Activated T-helper 9 cell treated with anti-CD3 and anti-CD28 coated beads, Interleukin-2, amount 50 U/mL, for 16 hours (primary cell): Measurements from ENCODE around the gene EXOC6.

Experiments used
- DNase-seq: peaks from one replicate; pipeline ENCODE4 v3.0.0-alpha.2; 2020; ENCODE audit warnings: low read depth

Gene EXOC6

DNA sequence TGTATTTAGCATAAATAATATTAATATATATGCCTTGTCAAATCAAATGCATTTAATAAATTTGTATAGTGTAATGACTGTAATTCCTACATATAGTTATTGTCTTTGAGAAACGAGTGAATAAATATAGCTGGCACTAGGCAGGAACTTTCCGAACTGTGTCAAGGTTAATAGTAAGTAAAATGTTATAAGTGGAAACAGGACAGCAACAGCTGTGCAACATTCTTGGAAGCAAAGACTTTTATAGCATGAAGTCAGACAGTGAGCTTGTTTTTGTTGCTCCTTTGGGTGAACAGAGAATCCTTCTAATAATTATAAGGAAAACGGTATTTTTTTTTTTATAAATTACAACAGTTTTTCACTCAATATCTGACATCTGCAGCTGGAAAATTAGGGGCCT, 14.0 kb upstream of the EXOC6 start:
- DNase-seq: no peak

DNA sequence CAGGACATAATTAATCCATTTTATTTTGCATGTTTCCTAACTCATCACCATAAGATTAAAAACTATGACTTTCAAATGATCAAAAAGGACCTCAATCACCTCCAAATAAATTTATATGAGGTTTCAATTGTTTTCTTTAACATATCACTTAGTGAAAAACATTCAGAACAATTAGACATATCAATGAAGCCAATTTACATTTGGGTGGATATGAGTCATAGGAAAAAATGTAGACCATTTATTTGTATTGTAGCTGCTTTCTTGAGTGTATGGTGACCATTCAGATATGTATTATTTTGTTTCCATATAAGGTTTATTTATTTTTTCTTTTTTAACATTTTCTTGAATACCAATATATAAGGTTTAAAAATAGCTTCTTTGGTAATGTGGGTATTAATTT, 13.3 kb upstream of the EXOC6 start:
- DNase-seq: no peak

DNA sequence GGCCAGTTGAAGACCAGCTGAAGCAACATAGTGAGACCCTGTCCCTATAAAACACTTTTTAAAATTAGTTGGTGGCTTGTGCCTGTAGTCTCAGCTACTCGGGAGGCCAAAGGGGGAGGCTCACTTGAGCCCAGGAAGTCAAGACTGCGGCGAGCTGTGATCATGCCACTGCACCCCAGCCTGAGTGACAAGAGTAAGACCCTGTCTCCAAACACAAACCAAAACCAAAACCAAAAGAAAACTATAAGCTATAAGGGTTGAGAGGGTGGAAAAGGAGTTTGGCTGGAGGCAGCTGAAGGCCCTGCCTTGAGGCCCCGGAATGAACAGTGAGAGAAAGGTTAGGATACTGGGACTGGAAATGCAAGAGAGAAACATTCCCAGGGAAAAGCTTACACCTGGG, 10.9 kb upstream of the EXOC6 start:
- DNase-seq: no peak

GRCh38 chr10:92839191-92840085, 8.9 kb upstream of the EXOC6 start:
- peak; percentile 11 for DNase-seq

DNA sequence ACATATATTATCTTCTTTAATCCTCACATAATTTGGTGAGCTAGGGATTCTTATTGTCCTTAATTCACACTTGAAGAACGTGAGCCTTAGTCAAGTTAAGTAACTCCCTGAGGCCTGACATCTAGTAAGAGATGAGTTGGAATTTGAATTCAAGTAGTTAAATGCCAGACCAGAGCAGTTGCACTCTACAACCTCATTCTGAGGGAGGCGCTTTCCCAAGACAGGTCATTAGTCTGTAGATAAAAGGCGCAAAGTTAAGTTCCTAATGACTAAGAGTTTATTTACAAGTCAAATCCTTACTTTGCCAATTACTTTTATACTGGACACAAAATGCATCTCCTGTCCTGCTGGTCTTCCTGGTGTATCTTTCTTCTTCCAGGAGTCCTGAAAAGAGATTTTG, 3.6 kb upstream of the EXOC6 start:
- no peak for DNase-seq

DNA sequence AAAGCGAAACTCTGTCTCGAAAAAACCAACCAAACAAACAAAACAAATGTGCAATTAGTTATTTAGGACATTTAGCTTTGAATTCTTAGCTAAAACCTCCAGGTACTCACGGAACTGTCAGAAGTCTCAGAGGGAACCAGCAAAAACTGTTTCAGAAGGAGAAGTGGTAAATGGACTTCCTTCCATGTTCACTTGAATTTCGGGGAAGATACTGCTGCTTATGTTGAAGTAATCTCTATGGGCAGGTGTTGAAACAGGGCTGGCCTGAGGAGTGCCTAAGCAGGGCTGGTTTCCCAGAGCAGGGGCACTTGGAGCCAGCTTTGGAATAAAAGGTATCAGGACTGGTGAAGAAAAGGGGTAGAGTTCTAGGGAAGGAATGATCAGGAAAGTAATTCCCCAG, 2.4 kb upstream of the EXOC6 start:
- no peak for DNase-seq

GRCh38 chr10:92846344-92846743, 2.0 kb upstream of the EXOC6 start:
- no peak for DNase-seq

- DNase-seq: no peak
Observed at GRCh38 chr10:92846854-92847201, 1.5 kb upstream of the EXOC6 start.

DNA sequence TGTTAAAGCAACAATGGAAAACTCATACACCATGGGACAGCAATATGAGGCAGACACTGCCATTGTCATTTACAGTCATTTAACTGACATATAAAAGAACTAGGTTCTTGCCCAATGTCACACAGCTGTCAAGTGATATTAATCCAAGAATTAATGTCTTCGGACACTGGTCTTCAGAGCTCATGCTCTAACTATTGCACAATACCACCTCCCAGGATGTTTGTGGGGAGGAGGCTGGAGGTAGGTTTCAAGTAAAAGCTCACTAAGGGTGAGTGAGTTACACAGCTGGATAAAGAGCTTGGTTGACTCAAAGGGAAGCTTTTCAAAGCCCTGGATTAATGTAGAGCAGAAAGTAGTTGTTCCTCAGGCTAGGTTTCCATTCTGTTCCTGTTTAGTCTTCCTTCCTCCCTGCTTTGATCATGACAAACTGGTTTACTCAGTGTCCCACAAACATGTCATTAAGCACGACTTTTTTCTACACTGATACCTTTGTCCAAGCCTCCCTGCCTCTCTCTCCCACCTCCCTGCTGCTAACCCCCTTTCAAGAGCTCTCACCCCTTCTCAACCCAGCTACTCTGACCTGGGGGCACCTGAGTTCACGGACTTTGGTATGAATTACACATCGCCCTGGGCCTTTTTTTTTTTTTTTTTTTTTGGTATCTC, 987 bp upstream of the EXOC6 start:
- DNase-seq: no peak

DNA sequence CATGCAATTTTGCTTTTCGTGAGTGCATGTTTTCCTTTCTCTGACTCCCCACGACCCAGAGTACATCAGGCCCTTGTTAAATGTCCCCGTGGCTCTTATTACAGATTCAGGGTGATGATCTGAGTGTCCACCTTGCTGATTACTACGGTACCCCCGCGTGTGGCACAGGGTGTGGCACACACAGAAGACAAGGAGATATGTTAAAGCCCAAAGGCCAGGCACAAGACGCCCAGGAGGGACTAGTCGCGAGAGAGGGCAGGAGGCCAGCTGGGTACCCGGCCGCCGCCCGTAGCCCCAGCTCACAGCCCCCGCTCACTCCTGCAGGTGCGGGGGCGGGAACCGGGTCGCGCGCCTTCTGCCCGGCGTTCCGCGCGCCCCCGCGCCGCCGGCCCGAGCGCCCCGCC, 281 bp upstream of the EXOC6 start:
- DNase-seq: no peak

GRCh38 chr10:92849234-92849525, 860 bp downstream of the EXOC6 start:
- no peak for DNase-seq

GRCh38 chr10:92849576-92850090, 1.3 kb downstream of the EXOC6 start:
- no peak for DNase-seq

GRCh38 chr10:92850185-92850584, 1.9 kb downstream of the EXOC6 start:
- DNase-seq: no peak

DNA sequence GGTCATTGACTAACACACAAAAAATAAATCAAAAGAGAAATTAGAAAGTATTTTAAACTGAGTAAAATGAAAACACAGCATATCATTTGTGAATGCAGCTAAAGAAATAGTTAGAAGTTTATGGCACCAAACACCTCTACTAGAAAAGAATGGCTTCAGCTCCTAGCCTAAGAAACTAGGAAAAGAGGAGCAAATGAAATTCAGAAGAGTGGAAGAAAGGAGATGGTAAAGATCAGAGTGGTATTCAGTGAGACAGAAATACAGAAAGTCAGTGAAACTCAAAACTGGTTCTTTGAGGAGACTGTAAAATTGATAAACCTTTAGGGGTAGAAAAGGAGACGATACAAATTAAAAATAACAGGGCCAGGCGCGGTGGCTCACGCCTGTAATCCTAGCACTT, 2.7 kb downstream of the EXOC6 start:
- DNase-seq: no peak

- DNase-seq: no peak
Observed at GRCh38 chr10:92855560-92855959, 7.2 kb downstream of the EXOC6 start.

GRCh38 chr10:92857904-92858514, 9.7 kb downstream of the EXOC6 start:
- no peak for DNase-seq

DNA sequence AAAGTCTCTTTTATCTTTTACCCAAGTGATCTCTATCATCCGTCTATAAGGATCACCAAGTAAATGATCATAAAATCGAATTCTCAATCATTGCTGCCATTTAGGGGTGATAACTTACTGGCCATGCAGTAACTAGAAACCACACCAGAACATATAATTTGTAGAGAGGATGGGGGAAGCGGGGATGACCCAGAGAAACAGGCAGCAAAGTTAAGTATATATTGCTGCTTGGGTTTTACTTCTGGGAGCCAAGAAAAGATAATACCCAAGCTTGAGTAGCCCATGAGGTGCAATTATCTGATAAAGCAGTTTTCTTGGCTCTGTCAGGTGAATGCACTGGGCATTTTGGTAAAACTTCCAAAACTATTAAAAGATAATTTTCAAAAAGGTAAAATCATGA, 18.9 kb downstream of the EXOC6 start:
- no peak for DNase-seq

DNA sequence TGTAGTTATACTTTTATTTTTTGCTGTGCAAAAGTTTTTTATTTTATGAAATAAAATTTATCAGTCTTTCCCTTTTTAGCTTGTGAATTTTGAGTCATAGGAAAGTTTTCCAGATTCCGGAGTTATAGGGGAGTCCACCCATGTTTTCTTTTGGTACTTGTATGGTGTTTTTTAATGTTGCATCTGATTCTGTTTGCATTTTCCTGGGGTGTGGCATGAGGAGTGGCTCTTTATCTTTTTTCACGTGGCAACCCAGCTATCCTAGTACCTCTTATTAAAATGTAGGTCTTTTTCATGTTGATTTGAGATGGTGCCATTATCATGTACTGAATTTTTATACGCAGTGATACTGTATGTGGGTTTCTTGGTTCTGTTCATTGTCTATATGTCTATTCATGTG, 19.7 kb downstream of the EXOC6 start:
- DNase-seq: no peak

- DNase-seq: no peak
Observed at GRCh38 chr10:92868557-92868956, 20.2 kb downstream of the EXOC6 start.

- DNase-seq: no peak
Observed at GRCh38 chr10:92873029-92873428, 24.7 kb downstream of the EXOC6 start.

GRCh38 chr10:92876509-92877036, 28.3 kb downstream of the EXOC6 start:
- no peak for DNase-seq

DNA sequence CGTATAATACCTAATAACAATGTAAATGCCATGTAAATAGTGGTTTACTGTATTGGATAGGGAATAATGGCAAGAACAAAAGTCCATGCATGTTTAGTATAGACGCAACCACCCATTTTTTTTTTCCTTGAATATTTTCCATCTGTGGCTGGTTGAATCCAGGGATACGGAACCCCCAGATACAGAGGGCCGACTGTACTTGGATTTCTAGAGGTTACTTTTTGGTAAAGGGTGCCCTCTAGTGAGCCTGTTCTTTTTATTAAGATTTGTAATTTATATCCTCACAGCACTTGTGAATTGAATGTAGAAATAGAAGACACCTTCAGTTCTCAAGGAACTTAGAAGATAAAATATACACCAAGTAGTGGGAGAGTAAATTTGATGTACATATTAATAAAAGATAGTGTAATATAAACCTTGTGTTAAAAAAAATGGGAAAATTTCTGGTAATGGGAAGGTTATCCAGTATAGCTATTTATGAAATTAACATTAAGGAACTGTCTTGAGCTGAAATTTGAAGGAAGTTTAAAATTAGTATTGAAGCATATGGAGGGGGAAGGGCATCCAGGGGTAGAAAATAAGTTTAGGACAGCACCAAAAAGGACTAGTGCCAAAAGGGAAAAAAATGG, 32.0 kb downstream of the EXOC6 start:
- no peak for DNase-seq

DNA sequence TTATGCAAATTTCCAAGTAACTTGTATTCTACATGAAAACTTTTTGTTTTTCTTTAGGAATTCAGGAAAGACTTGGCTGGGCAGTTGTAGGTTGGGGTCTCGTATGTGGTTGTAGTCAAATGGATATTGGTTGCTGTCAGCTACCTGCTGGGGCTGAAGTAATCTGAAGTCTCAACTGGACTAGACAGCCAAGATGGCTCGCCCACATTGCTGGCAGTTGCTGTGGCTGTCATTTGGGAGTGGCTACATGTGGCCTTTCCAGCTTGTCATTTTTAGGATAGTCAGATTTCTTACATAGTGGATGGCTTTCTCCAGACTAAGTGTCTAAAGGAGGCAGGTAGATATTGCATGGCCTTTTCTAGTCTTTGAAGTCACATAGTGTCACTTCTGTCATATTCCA, 32.6 kb downstream of the EXOC6 start:
- no peak for DNase-seq
